PC-3 (cell line): Measurements from ENCODE around the gene GYPE. TPM values are rescaled to one million over a fixed set of nuclear protein-coding genes. Genes with fewer than 3 reads are reported as not detected.
"Not testable (repeated sequence)": the region's sequence is repeated elsewhere in the genome, so short reads cannot be mapped to it uniquely, and the experiment has no call there.

ENCODE experiments used
- ATAC-seq: fragments of 200-7000 bp; cut with Tn5 transposase; 2 replicates; pipeline ENCODE4 v1.9.1; 2020; ENCODE audit warnings: mild to moderate bottlenecking, moderate library complexity
- BruUV-seq: library from RNA; stranded (reverse); fragments of 400-500 nt; replicated peaks from 2 replicates; lab custom pipeline; 2021; lab: Mats Ljungman, UMichigan
- CTCF ChIA-PET: fragments of 300-600 bp; sonication (Branson Sonifier 250); formaldehyde crosslinking; loops from one replicate; lab custom pipeline; 2022; ENCODE audit warnings: antibody characterized with exemption; lab: Charles Lee
- POLR2A ChIA-PET: fragments of 300-600 bp; sonication (Branson Sonifier 250); formaldehyde crosslinking; loops from one replicate; lab custom pipeline; 2022; ENCODE audit warnings: antibody characterized with exemption; ENCODE audit not compliant: unreplicated experiment; lab: Charles Lee
- DNase-seq: peaks from one replicate; pipeline ENCODE4 v3.0.0-alpha.2; 2015
- H2AFZ ChIP-seq: fragments of 300-600 bp; sonication (generic); 2 replicates; pipeline ENCODE4 v1.6.0; 2016; ENCODE audit warnings: antibody characterized with exemption, low read length
- H3F3A ChIP-seq: fragments of 300-600 bp; sonication (generic); one replicate; pipeline ENCODE4 v1.6.0; 2017; ENCODE audit warnings: antibody characterized with exemption, low read length, control low read depth, mild to moderate bottlenecking; ENCODE audit not compliant: unreplicated experiment
- H3K27ac ChIP-seq: fragments of 300-600 bp; sonication (generic); 2 replicates; pipeline ENCODE4 v1.5.1; 2016; ENCODE audit warnings: mild to moderate bottlenecking, low read length
- H3K27me3 ChIP-seq: fragments of 300-600 bp; sonication (generic); 2 replicates; pipeline ENCODE4 v1.6.1; 2016; ENCODE audit warnings: low read length, mixed read lengths
- H3K36me3 ChIP-seq: fragments of 300-600 bp; sonication (generic); 2 replicates; pipeline ENCODE4 v1.6.1; 2016; ENCODE audit warnings: low read depth, mixed run types, low read length, mixed read lengths
- H3K4me1 ChIP-seq: fragments of 300-600 bp; sonication (generic); 2 replicates; pipeline ENCODE4 v1.5.1; 2016; ENCODE audit warnings: low read length; ENCODE audit not compliant: insufficient read depth
- H3K4me2 ChIP-seq: fragments of 300-600 bp; sonication (generic); 2 replicates; pipeline ENCODE4 v1.6.0; 2016; ENCODE audit warnings: low read length
- H3K4me3 ChIP-seq: fragments of 300-600 bp; sonication (generic); 2 replicates; pipeline ENCODE4 v1.5.1; 2016; ENCODE audit warnings: mild to moderate bottlenecking, low read length, mixed read lengths
- H3K79me2 ChIP-seq: fragments of 300-600 bp; sonication (generic); 2 replicates; pipeline ENCODE4 v1.6.1; 2017; ENCODE audit warnings: low read length, mixed read lengths
- H3K9ac ChIP-seq: fragments of 300-600 bp; sonication (generic); 2 replicates; pipeline ENCODE4 v1.6.0; 2016; ENCODE audit warnings: mild to moderate bottlenecking, low read length
- H3K9me2 ChIP-seq: fragments of 300-600 bp; sonication (generic); replicated peaks from 2 replicates; pipeline ENCODE4 v1.6.1; 2016; ENCODE audit warnings: mixed run types, low read length, mixed read lengths
- H3K9me3 ChIP-seq: fragments of 300-600 bp; sonication (generic); 2 replicates; pipeline ENCODE4 v1.6.1; 2016; ENCODE audit warnings: low read length, mixed read lengths
- H4K20me1 ChIP-seq: fragments of 300-600 bp; sonication (generic); 2 replicates; pipeline ENCODE4 v1.6.1; 2016; ENCODE audit warnings: low read length, mixed read lengths
- intact Hi-C: fragments of 100-400 bp; cut with micrococcal nuclease; formaldehyde crosslinking; loops from 2 replicates; pipeline ENCODE4 v1.9.0; 2023
- total RNA-seq: library from RNA; depleted of rRNA; stranded (reverse); fragments of >200 nt; gene quantifications from 2 replicates; pipeline ENCODE4 v1.2.3, GENCODE V29; 2014

The GYPE gene
- total RNA-seq, 1 experiment from 2014 or later: not detected

DNA sequence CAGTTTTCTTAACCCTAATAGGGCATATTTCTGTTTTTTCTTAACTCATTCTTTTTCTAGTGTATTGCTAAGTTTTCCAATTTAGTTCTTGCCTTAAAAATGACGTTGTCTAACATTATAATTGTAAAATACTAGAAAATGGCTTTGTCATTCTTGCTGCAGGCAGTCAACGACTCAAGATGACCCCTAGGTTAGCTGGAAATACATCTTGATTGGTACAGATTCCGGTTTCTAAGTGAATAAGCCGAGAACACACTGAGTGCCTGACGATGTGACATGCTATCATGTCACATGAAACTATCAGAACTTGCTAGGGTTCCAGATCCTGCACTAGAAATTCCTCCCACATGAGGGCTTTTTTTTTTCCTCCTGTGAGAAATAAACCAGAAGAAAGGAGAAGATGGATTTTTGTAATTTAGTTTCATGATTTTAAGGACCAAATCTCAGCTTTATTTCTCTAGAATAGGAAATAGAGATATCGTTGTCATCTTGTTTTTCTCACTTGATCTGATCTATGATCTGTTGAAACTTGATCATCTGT, 49.3 kb downstream of the GYPE start:
- H3K4me2 ChIP-seq, H3K4me3 ChIP-seq, CTCF ChIA-PET, intact Hi-C loops, POLR2A ChIA-PET, H3K27me3 ChIP-seq, BruUV-seq, H3K9me3 ChIP-seq, H3K27ac ChIP-seq, DNase-seq, H3K36me3 ChIP-seq, H2AFZ ChIP-seq, H3K9me2 ChIP-seq, H3K9ac ChIP-seq, ATAC-seq, H4K20me1 ChIP-seq, H3K79me2 ChIP-seq, H3K4me1 ChIP-seq, H3F3A ChIP-seq: not testable (repeated sequence)

DNA sequence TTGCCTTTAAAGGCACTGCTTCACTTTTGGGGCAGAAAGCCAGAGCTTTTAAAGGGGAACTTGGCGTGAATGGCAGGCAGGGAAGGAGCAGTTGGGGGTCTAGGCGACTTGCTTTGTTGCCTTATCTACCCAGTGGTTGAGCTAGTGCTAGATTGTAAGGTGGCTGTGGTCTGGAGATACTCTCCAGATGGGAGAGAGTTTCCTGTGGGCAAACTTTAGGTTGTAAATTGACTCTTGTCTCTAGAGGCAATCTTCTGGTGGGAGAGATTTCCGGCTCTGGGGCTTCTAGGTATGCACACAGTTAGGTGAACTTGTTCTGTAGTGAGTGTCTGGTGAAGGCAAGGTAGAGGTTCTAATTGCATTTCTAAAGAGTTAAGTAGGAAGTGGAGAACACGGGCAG, 50.7 kb downstream of the GYPE start:
- H3F3A ChIP-seq, ATAC-seq, H3K27ac ChIP-seq, H3K9me2 ChIP-seq, H3K9me3 ChIP-seq, H3K4me2 ChIP-seq, H2AFZ ChIP-seq, CTCF ChIA-PET, H3K79me2 ChIP-seq, H3K36me3 ChIP-seq, H3K27me3 ChIP-seq, DNase-seq, H3K9ac ChIP-seq, BruUV-seq, POLR2A ChIA-PET, H4K20me1 ChIP-seq, intact Hi-C loops, H3K4me1 ChIP-seq, H3K4me3 ChIP-seq: not testable (repeated sequence)

DNA sequence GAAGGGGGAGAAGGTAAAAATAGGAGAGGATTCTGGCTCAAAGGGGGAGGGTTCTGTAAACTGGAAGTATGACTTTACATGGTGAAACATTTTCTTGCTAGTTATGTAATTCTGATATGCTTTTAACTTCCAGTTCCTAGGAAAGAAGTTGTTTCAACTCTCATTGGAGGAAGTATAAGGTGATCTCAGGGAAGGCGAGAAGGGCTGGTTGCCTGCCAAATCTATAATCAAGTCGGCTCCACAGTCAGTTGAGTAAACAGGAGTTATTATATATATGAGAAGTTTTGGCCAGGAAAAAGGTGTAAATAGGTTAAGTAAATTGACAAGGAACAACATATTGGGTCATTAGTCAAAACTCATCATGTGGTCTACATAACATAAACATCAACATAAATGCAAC, 56.1 kb downstream of the GYPE start:
- CTCF ChIA-PET, H3K36me3 ChIP-seq, POLR2A ChIA-PET, H4K20me1 ChIP-seq, H3F3A ChIP-seq, H3K9ac ChIP-seq, H3K4me2 ChIP-seq, ATAC-seq, intact Hi-C loops, H3K4me1 ChIP-seq, DNase-seq, BruUV-seq, H3K9me2 ChIP-seq, H3K9me3 ChIP-seq, H3K27ac ChIP-seq, H2AFZ ChIP-seq, H3K4me3 ChIP-seq, H3K27me3 ChIP-seq, H3K79me2 ChIP-seq: not testable (repeated sequence)

DNA sequence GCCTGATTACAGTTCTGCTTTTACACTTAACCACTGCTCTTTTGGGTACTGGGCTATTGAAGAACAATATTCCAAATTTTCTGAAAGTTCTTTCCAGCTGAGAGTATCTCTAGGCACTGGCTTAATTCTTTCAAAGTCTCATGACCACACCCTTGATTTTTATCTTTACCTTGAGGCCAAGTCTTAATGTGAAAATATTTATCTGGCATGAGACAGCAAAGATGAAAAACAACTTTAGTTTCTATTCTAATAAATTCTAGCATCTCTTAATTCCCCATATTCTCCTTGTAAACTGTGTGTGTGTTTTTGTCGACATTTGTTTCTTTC, 61.9 kb downstream of the GYPE start:
- DNase-seq, CTCF ChIA-PET, H3K36me3 ChIP-seq, intact Hi-C loops, H3K4me3 ChIP-seq, H3K4me2 ChIP-seq, H3K9me3 ChIP-seq, H3F3A ChIP-seq, H3K9ac ChIP-seq, ATAC-seq, BruUV-seq, H3K9me2 ChIP-seq, H3K4me1 ChIP-seq, H3K79me2 ChIP-seq, H4K20me1 ChIP-seq, H3K27me3 ChIP-seq, POLR2A ChIA-PET, H2AFZ ChIP-seq, H3K27ac ChIP-seq: not testable (repeated sequence)

DNA sequence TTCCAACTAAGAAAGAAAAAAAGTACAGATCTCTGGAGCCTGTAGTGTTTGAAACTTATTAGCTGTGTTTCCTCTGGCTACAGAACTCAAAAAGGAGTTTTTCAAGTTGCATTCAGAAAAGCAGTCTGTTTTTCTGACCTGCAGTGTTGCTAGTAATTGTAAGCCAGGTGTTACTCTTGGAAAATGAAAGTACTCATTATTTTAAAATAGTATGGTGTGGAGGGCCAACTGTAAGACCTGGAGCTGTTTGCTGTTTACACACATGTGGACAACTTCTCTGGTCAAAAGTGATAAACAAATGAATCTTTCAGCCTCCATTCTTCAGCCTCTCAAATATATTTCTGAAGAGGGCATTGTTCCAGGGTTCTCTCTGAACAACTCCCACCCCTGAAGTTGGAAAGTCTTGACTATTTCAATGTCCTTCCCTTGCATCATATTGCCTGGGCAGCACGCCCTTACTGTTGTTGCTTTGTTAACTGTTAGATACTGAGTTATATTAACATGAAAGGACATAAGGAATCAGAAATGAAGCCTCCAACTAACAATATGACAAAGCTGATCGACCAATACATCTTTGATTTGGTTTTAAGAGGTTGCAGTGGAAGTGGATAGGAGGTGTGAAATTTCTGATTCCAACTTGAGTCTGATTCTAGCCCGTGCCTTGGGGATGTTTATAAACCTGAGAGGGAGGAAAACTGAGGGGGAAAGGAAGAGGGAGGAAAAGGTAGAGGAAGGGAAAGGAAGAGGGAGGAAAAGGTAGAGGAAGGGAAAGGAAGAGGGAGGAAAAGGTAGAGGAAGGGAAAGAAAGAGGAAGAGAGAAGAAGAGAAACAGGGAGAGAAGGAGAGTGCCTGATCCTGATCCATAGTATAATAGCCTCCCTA, 62.5 kb downstream of the GYPE start:
- BruUV-seq, DNase-seq, H3K27me3 ChIP-seq, H3K4me3 ChIP-seq, H3K79me2 ChIP-seq, H3K9ac ChIP-seq, H4K20me1 ChIP-seq, H3K36me3 ChIP-seq, H3K4me1 ChIP-seq, intact Hi-C loops, ATAC-seq, H3K9me3 ChIP-seq, H2AFZ ChIP-seq, POLR2A ChIA-PET, CTCF ChIA-PET, H3K9me2 ChIP-seq, H3F3A ChIP-seq, H3K4me2 ChIP-seq, H3K27ac ChIP-seq: not testable (repeated sequence)

DNA sequence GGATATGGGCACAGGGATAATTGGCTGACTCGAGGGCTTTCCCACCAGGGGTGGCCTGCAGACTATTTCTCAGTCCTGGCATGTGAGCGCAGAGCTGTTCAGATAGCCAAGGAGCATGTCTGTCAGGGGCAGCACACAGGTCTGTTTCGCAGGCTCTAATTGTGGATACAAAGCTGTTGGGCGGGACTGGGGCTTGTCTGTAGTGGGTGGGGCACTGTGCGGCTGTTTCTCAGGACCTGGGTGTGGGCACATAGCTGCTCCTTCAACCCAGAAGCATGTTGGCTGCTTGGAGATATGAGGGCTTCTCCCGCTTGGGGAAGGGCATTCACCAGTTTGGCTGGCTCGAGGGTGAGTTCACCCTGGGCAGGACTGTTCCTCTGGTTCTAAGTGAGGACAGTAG, 65.9 kb downstream of the GYPE start:
- H3K36me3 ChIP-seq, H3K4me2 ChIP-seq, H3K79me2 ChIP-seq, DNase-seq, H3F3A ChIP-seq, H3K27me3 ChIP-seq, H3K9me3 ChIP-seq, CTCF ChIA-PET, H3K27ac ChIP-seq, H3K9ac ChIP-seq, intact Hi-C loops, H3K4me1 ChIP-seq, ATAC-seq, H3K9me2 ChIP-seq, H2AFZ ChIP-seq, BruUV-seq, H3K4me3 ChIP-seq, POLR2A ChIA-PET, H4K20me1 ChIP-seq: not testable (repeated sequence)
